ENCODE data around the gene LIFR.
"Not testable (repeated sequence)": the region's sequence is repeated elsewhere in the genome, so short reads cannot be mapped to it uniquely, and the experiment has no call there.

The LIFR gene

GRCh38 chr5:38528162-38528703, 28.2 kb downstream of the LIFR start:
- in situ Hi-C loops (cut with HindIII; ENCODE audit: low sequenced_read_pairs), result no loop called here
- peak; percentile 15 for TF ChIP-seq CTCF (IDR thresholded peaks at IDR 0.05; ENCODE audit: low read depth, low read length)
- no peak overlapping the region for H3K4me3 ChIP-seq (ENCODE audit: low read depth, low read length)
- no peak for DNase-seq (ENCODE audit: low read depth, low spot score)

- TF ChIP-seq CTCF (IDR thresholded peaks at IDR 0.05; ENCODE audit: low read depth, low read length), result no peak
- H3K4me3 ChIP-seq (ENCODE audit: low read depth, low read length), result no peak overlapping the region
- DNase-seq (ENCODE audit: low read depth, low spot score), result no peak
- in situ Hi-C loops (cut with HindIII; ENCODE audit: low sequenced_read_pairs), result no loop called here
Measured at GRCh38 chr5:38527475-38527874, 29.0 kb downstream of the LIFR start.

- no peak overlapping the region for H3K4me3 ChIP-seq (ENCODE audit: low read depth, low read length)
- TF ChIP-seq CTCF (IDR thresholded peaks at IDR 0.05; ENCODE audit: low read depth, low read length), result no peak
- DNase-seq (ENCODE audit: low read depth, low spot score), result no peak
- in situ Hi-C loops (cut with HindIII; ENCODE audit: low sequenced_read_pairs), result no loop called here
Measured at GRCh38 chr5:38524022-38524421, 32.4 kb downstream of the LIFR start.

GRCh38 chr5:38519476-38519875, 37.0 kb downstream of the LIFR start:
- no peak for TF ChIP-seq CTCF (IDR thresholded peaks at IDR 0.05; ENCODE audit: low read depth, low read length)

GRCh38 chr5:38518341-38518740, 38.1 kb downstream of the LIFR start:
- in situ Hi-C loops (cut with HindIII; ENCODE audit: low sequenced_read_pairs), result no loop called here
- no peak overlapping the region for H3K4me3 ChIP-seq (ENCODE audit: low read depth, low read length)
- no peak for DNase-seq (ENCODE audit: low read depth, low spot score)
- no peak for TF ChIP-seq CTCF (IDR thresholded peaks at IDR 0.05; ENCODE audit: low read depth, low read length)

More at GRCh38 chr5:38519476-38519875, 37.0 kb downstream of the LIFR start:
- DNase-seq (ENCODE audit: low read depth, low spot score), result no peak
- H3K4me3 ChIP-seq (ENCODE audit: low read depth, low read length), result no peak overlapping the region
- in situ Hi-C loops (cut with HindIII; ENCODE audit: low sequenced_read_pairs), result no loop called here

GRCh38 chr5:38516649-38517048, 39.8 kb downstream of the LIFR start:
- DNase-seq (ENCODE audit: low read depth, low spot score); in situ Hi-C loops (cut with HindIII; ENCODE audit: low sequenced_read_pairs); H3K4me3 ChIP-seq (ENCODE audit: low read depth, low read length): not testable (repeated sequence)

- H3K4me3 ChIP-seq (ENCODE audit: low read depth, low read length), result no peak overlapping the region
- in situ Hi-C loops (cut with HindIII; ENCODE audit: low sequenced_read_pairs), result no loop called here
- TF ChIP-seq CTCF (IDR thresholded peaks at IDR 0.05; ENCODE audit: low read depth, low read length), result peak; percentile 74
- no peak for DNase-seq (ENCODE audit: low read depth, low spot score)
Measured at GRCh38 chr5:38515646-38516045, 40.8 kb downstream of the LIFR start.

Data from astrocyte of the spinal cord (primary cell).